Measurements from ENCODE around the gene PLIN5. TPM values are rescaled to one million over a fixed set of nuclear protein-coding genes. Genes with fewer than 3 reads are reported as not detected.
"Not testable (repeated sequence)": the region's sequence is repeated elsewhere in the genome, so short reads cannot be mapped to it uniquely, and the experiment has no call there.

Gene PLIN5
- total RNA-seq, 1 donor from 2014 or later: not detected

DNA sequence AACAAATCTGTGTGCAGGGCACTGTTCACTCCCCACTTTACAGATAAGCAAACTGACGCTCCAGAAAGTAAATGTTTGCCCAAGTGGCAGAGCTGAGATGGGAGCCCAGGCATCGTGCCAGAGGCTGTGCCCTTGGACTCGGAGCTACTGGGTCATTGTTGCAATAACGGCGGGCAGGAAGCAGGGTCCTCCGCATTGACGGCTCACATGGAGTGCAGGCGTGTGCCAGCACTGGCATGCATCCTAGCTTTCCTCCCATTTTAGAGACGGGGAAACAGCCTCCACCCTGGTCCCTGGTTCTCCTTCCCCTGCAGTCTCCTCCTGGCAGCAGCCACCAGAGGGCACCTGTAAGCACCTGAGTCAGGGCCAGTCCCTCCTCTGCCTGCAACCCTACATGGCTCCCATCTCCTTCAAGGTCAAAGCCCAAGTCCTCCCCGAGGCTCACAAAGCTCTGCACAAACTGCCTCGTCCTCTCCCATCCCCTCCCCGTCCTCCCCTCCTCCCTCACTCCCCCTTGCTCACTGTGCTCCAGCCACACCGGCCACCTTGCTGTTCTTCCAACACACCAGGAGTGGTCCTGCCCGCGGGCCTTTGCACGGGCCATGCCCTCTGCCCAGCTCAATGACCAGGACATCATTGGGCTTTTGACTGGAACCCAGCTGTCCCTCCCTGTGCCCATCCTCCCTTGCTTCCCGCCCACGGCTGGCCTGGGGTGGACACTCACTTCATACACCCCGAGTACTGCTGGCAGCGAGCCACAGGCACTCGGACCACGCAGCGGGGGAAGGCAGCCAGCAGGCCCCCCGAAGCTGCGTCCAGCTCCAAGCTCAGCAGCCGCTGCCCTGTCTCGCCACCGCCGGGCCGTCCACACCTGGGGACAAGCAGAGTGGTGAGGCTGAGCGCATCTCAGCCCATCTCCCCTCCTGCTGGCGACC, 12.5 kb upstream of the PLIN5 start:
- Mint-ChIP-seq H3K27ac (no peak overlapping the region), H3K27me3 (ENCODE audit: insufficient read depth) (no peaks in the 10 kb centered on the region), H3K4me1 (ENCODE audit: low read depth) (no peaks in the 10 kb centered on the region), H3K36me3 (ENCODE audit: low read depth) (no peaks in the 10 kb centered on the region), H3K4me3 (no peak overlapping the region), H3K9me3 (no peaks in the 10 kb centered on the region)
- no peak for DNase-seq (ENCODE audit: low spot score)
- intact Hi-C loops (cut with micrococcal nuclease): no loop called here

DNA sequence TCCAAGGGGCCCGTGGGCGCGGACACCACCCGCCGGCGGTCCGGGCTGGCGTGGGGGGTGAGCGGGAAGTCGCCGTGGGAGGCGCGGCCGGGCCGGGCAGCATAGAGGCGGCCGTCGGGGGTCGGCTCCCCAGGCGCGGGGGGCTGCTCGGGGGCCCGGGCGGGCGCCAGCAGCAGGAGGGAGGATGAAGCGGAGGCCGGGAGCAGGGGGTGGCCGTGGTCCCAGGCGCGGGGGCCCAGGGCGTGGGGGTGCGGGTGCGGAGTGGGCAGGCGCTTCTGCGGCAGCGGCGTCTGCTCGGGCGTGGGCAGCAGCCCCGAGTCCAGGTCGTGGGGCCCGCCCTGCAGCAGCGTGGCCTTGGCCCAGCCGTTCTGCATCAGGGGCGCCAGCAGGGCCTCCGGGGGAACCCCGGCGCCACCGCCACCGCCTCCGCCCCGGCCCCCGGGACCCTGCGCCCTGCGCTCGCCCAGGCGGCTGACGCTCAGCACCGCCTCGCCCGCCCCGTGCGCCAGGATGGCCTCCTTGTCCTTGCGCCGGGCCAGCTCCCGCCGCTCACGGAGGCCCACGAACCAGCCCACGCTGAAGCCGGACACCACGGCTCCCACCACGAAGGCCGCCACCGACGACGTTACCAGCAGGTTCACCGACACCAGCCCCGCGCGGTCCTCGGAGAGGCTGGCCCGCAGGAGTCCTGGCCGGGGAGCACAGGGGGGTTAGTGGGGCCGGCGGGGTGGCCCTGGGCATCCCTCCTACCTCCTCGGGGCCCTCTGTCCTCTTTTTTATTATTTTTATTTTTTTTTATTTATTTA, 9.0 kb upstream of the PLIN5 start:
- Mint-ChIP-seq H3K27ac (no peak overlapping the region), H3K9me3 (peaks cover 4% of the 10 kb centered on the region), H3K27me3 (ENCODE audit: insufficient read depth) (no peaks in the 10 kb centered on the region), H3K4me3 (no peak overlapping the region), H3K4me1 (ENCODE audit: low read depth) (peaks cover 13% of the 10 kb centered on the region), H3K36me3 (ENCODE audit: low read depth) (no peaks in the 10 kb centered on the region)
- intact Hi-C loops (cut with micrococcal nuclease): no loop called here
- no peak for DNase-seq (ENCODE audit: low spot score)

DNA sequence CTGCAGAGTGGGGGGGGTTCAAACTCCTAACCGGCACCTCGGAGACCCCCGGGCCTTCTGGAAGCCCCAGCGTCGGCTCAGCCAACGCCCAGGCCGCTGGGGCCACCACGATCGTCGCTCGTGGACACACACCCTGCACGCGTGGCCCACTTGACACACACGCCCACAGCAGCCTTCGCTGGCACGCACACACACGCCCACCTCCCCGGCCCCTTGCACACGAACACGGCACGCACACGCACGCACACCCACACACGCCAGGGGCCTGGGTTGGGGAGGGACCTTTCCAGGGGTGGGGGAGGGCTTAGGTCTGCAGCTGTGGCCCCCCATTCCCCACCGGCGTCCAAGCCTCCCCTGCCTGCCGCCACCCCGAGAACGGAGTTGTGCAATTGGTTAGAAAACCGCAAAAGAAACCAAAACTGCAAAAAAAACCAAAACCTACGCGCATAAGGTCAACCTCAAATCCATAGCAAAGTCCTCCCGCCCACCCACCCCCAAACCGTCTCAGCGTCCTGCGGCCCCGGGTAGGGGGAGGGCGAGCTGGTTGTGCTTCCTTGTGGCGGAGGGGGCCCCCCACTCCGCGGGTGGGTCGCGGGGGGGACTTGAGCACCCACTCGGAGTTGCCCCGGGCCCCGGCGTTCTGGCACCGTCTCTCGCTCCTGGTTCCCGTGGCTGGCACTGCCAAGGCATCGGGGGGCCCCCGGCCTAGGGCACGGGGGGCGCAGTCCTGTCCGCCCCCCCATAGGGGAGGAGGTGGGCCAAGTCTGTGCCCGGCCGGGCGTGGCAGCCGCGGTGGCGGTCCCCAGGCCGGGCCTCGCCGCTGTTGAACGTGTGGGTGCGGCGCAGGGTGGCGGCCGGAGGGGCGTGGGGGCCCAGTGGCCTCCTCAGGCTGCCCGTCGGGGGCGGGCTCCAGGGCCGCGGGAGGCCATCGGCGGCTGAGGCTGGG, 8.1 kb upstream of the PLIN5 start:
- H3K4me1 Mint-ChIP-seq (ENCODE audit: low read depth): peaks cover 16% of the 10 kb centered on the region
- no peak for DNase-seq (ENCODE audit: low spot score)
- no peak overlapping the region for H3K4me3 Mint-ChIP-seq
- intact Hi-C loops (cut with micrococcal nuclease): no loop called here
- H3K36me3 Mint-ChIP-seq (ENCODE audit: low read depth): no peaks in the 10 kb centered on the region
- no peaks in the 10 kb centered on the region for H3K27me3 Mint-ChIP-seq (ENCODE audit: insufficient read depth)
- no peak overlapping the region for H3K27ac Mint-ChIP-seq
- peaks cover 4% of the 10 kb centered on the region for H3K9me3 Mint-ChIP-seq

DNA sequence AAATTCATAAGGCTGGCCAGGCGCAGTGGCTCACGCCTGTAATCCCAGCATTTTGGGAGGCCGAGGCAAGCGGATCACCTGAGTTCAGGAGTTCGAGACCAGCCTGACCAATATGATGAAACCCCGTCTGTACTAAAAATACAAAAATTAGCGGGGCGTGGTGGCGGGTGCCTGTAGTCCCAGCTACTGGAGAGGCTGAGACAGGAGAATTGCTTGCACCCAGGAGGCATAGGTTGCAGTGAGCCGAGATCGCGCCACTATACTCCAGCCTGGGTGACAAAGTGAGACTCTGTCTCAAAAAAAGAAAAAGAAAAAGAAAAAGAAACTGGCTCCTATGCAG, 6.8 kb upstream of the PLIN5 start:
- H3K27ac Mint-ChIP-seq; H3K36me3 Mint-ChIP-seq (ENCODE audit: low read depth); H3K4me3 Mint-ChIP-seq; intact Hi-C loops (cut with micrococcal nuclease); DNase-seq (ENCODE audit: low spot score); H3K27me3 Mint-ChIP-seq (ENCODE audit: insufficient read depth); H3K9me3 Mint-ChIP-seq: not testable (repeated sequence)
- H3K4me1 Mint-ChIP-seq (ENCODE audit: low read depth): peaks cover 16% of the 10 kb centered on the region

DNA sequence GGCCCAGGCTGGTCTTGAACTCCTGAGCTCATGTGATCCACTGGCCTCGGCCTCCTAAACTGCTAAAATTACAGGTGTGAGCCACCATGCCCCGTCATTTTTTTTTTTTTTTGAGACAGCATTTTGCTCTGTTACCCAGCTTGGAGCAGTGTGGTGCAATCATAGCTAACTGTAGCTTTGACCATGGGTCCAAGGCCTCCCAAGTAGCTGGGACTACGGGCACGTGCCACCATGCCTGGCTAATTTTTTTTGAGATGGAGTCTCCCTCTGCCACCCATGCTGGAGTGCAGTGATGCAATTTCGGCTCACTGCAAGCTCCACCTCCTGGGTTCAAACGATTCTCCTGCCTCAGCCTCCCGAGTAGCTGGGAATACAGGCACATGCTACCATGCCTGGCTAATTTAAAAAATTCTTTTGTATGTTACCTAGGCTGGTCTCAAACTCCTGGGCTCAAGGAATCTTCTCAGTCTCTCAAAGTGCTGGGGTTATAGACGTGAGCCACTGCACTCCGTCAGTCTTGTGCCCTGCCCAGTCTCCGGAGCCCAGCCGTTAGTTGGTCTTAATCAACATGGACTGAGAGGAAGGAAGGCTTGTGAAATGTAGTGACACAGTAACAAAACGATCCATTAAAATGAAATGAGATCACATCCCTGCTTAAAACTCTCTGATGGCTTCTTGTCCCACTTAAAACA, 6.2 kb upstream of the PLIN5 start:
- H3K36me3 Mint-ChIP-seq (ENCODE audit: low read depth): no peaks in the 10 kb centered on the region
- H3K4me3 Mint-ChIP-seq: no peak overlapping the region
- DNase-seq (ENCODE audit: low spot score): no peak
- H3K27ac Mint-ChIP-seq: no peak overlapping the region
- H3K9me3 Mint-ChIP-seq: peaks cover 4% of the 10 kb centered on the region
- H3K27me3 Mint-ChIP-seq (ENCODE audit: insufficient read depth): no peaks in the 10 kb centered on the region
- intact Hi-C loops (cut with micrococcal nuclease): no loop called here
- peaks cover 16% of the 10 kb centered on the region for H3K4me1 Mint-ChIP-seq (ENCODE audit: low read depth)

DNA sequence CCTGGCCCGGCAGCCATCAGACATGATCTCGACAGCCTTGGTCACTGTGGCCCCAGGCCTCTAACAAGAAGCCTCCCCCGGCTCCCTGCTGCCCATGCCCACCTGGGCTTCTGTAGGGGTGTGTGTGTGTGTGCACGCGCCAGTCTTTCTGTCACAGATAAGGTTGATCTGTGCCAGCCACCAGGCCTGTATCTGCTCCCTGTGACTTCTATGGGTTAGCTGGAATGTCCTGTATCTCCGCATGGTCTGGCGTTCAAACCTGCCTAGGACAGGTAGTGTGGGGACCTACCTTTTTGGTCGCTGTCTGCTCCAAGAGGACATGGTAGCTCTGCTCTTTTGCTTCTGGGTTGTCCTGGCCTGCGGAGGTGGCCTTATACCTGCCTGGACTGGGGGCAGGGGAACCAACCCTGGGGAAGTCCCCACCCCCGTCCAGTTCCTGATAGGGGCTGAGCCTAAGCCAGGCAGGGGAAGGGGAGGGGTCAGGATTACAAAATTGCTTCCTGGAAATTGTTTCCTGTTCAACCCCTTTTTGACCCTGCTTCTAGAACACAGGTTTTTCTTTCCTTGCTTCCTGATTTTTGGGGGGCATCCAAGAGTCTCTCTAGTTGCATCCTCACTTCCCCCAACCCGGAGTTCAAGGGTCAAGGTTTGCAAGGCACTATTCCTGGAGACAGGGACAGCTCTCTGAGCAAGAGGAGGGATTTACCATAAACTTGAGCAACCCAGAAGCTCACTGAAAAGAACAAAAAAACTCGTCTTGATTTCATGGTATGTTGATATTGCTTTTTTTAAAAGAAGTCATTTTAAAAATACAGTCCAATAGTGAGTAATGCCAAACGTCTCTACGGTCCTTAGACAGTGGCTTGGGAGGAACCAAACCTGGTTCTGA, 4.9 kb upstream of the PLIN5 start, which contains the start of gene LRG1:
Gene LRG1 (minus strand): TSS at position 344 of the 889 bp plus-strand sequence. CDS start 23 bp downstream, at position 321.
- Mint-ChIP-seq H3K27ac (no peak within 1 kb of the TSS), H3K36me3 (ENCODE audit: low read depth) (no peaks in the 10 kb centered on the region), H3K4me3 (peak within 1 kb of the TSS; percentile 30), H3K27me3 (ENCODE audit: insufficient read depth) (no peaks in the 10 kb centered on the region), H3K9me3 (peaks cover 4% of the 10 kb centered on the region), H3K4me1 (ENCODE audit: low read depth) (peaks cover 16% of the 10 kb centered on the region)
- intact Hi-C loops (cut with micrococcal nuclease): no loop called here
- DNase-seq (ENCODE audit: low spot score): no peak

DNA sequence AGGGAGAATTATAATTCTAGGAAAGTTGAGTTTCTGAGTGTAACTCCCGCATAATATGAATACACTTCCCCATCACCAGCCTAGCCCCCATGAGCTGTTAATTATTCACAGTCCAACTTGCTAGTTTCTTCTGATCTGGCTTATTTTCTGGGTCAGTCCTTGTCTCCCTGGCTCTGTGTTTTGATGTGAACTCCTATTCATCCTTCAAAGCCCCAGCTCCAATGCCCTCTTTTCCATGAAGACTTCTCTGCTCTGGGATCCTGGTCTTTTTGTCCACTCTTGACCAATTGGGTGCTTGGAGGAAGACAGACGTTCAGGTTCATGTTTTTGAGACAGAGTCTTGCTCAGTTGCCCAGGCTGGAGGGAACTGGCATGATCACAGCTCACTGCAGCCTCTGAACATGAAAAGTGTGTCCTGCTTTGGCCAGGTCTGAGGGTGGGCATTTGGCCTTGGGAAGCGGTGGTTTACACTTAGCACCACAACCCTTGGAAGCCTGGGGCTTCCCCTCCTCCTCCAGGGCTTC, 4.2 kb upstream of the PLIN5 start:
- intact Hi-C loops (cut with micrococcal nuclease): no loop called here
- H3K36me3 Mint-ChIP-seq (ENCODE audit: low read depth): no peaks in the 10 kb centered on the region
- no peak overlapping the region for H3K27ac Mint-ChIP-seq
- H3K9me3 Mint-ChIP-seq: peaks cover 4% of the 10 kb centered on the region
- no peaks in the 10 kb centered on the region for H3K27me3 Mint-ChIP-seq (ENCODE audit: insufficient read depth)
- DNase-seq (ENCODE audit: low spot score): no peak
- peaks cover 16% of the 10 kb centered on the region for H3K4me1 Mint-ChIP-seq (ENCODE audit: low read depth)
- H3K4me3 Mint-ChIP-seq: no peak overlapping the region

DNA sequence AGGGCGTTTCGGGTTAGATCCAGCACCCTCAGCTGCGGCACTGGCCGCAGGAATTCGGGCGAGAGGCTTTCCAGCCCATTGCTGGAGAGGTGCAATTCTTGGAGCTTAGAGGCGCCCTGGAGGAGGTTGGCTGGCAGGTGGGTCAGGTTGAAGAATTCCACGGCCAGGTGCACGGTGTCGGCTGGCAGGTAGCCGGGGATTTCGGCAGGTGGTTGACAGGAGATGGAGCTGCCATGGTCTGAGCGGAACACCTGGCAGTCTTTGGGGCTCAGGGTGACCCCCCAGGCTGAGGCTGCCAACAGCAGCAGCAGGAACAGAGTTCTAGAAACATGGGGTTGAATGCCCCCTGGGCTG, 3.6 kb upstream of the PLIN5 start:
- Mint-ChIP-seq H3K4me1 (ENCODE audit: low read depth) (peaks cover 16% of the 10 kb centered on the region), H3K27me3 (ENCODE audit: insufficient read depth) (peaks cover 1% of the 10 kb centered on the region), H3K4me3 (no peak overlapping the region), H3K9me3 (peaks cover 4% of the 10 kb centered on the region), H3K36me3 (ENCODE audit: low read depth) (no peaks in the 10 kb centered on the region), H3K27ac (no peak overlapping the region)
- DNase-seq (ENCODE audit: low spot score): no peak
- intact Hi-C loops (cut with micrococcal nuclease): no loop called here

DNA sequence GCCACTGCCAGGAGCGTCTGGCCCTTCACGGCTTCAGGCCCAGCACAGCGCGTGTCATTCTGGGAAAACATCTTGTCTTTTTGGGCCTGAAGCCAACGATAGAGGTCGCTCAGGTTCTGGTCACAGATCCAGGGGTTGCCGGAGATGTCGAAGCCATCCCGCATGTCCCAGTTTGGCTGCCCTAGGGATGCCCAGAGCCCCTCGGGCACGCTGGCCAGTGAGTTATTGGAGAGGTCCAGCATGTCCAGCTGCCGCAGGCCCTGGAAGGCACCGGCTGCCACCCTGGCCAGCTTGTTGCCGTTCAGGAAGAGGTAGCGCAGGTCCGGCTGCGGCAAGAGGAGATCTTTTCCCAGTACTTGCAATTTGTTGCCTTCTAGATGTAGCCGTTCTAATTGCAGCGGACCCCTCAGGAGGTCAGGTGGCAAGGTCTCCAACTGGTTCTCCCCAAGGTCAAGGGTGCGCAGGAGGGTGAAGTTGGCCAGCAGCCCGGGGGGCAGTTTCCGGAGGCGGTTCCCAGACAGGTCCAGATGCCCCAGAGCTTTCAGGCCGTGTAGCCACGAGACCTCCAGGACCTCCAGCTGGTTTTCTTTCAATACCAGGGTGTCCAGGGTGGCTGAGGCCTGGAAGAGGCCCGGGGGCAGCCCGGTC, 3.1 kb upstream of the PLIN5 start:
- Mint-ChIP-seq H3K9me3 (peaks cover 4% of the 10 kb centered on the region), H3K4me3 (no peak overlapping the region), H3K36me3 (ENCODE audit: low read depth) (no peaks in the 10 kb centered on the region), H3K27ac (no peak overlapping the region), H3K27me3 (ENCODE audit: insufficient read depth) (peaks cover 4% of the 10 kb centered on the region), H3K4me1 (ENCODE audit: low read depth) (peaks cover 16% of the 10 kb centered on the region)
- intact Hi-C loops (cut with micrococcal nuclease): no loop called here
- no peak for DNase-seq (ENCODE audit: low spot score)

DNA sequence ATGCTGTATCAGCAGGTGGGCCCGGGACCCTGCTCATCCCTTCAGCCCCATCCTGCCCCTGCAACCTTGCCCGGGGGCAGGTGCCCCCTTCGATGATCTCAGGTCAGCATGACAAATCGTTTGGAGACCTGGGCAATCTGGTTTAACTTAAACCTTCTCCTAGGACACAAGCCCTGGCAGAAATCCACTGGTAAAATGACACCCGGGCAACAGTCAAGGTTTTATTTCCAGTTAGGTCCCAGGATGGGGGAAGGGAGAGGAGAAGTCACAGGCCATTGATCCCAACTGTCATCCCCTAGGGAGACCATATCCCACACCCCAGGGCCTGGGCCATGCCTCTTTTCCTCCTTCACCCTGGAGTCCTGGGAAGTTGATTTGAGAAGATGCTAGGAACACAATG, 1.8 kb upstream of the PLIN5 start:
- H3K27me3 Mint-ChIP-seq (ENCODE audit: insufficient read depth): peaks cover 4% of the 10 kb centered on the region
- H3K9me3 Mint-ChIP-seq: peaks cover 4% of the 10 kb centered on the region
- peaks cover 16% of the 10 kb centered on the region for H3K4me1 Mint-ChIP-seq (ENCODE audit: low read depth)
- no peak overlapping the region for H3K27ac Mint-ChIP-seq
- no peak overlapping the region for H3K4me3 Mint-ChIP-seq
- intact Hi-C loops (cut with micrococcal nuclease): no loop called here
- H3K36me3 Mint-ChIP-seq (ENCODE audit: low read depth): no peaks in the 10 kb centered on the region
- no peak for DNase-seq (ENCODE audit: low spot score)

DNA sequence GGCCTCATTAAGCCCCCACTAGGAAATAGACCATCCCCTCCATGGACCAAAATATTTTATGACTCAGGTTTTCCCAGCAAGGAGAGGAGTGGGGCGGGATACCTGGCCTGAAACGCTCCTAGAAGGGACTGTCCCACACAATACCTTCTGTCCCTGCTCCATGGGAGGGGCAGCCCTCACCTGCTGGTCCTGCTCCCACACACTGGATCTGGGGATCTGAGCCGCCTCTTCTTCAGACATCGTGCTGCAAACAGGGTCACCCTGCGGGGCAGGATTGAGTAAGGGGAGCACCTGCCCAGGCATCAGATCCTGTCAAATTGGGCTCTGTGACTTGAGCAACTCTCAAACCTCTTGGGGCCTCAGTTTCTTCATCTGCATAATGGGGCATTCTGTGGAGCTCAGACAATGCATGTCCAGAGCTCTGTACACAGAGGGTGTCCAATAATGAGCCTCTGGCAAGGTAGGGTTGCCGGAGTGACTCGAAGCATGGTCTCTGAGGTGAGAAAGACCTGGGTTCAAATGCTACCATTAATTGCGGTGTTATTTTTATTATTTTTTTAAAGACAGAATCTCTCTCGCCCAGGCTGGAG, 1.1 kb downstream of the PLIN5 start:
- Mint-ChIP-seq H3K9me3 (no peaks in the 10 kb centered on the region), H3K4me1 (ENCODE audit: low read depth) (peaks cover 2% of the 10 kb centered on the region), H3K36me3 (ENCODE audit: low read depth) (no peaks in the 10 kb centered on the region), H3K4me3 (no peak overlapping the region), H3K27ac (no peak overlapping the region), H3K27me3 (ENCODE audit: insufficient read depth) (peaks cover 6% of the 10 kb centered on the region)
- intact Hi-C loops (cut with micrococcal nuclease): no loop called here
- DNase-seq (ENCODE audit: low spot score): no peak
